GM12872 (cell line): ENCODE results near the gene CXorf51A.
"Not testable (repeated sequence)": the region's sequence is repeated elsewhere in the genome, so short reads cannot be mapped to it uniquely, and the experiment has no call there.

Experiments used
- CTCF ChIP-seq: IDR thresholded peaks from 3 replicates; pipeline ENCODE4 v1.5.1; 2011; ENCODE audit warnings: low read depth, mild to moderate bottlenecking, low read length, moderate library complexity; ENCODE audit not compliant: insufficient read depth

CXorf51A gene

GRCh38 chrX:146814644-146815043 lies at the start of gene CXorf51A:
TSS of gene CXorf51A (minus strand) at chrX:146814744. CDS start at chrX:146814723, 21 bp downstream.
- not testable (repeated sequence) for TF ChIP-seq CTCF

GRCh38 chrX:146863566-146863965 lies 49.0 kb upstream of the CXorf51A start:
- no peak for TF ChIP-seq CTCF

GRCh38 chrX:146854281-146854680 lies 39.7 kb upstream of the CXorf51A start:
- no peak for TF ChIP-seq CTCF

GRCh38 chrX:146831994-146832393 lies 17.4 kb upstream of the CXorf51A start:
- no peak for TF ChIP-seq CTCF

GRCh38 chrX:146809471-146809870 lies 5.1 kb downstream of the CXorf51A start, which contains the start of gene CXorf51B:
TSS of gene CXorf51B (plus strand) at chrX:146809771. CDS start at chrX:146809792, 21 bp downstream.
- TF ChIP-seq CTCF, result not testable (repeated sequence)
